ENCODE data around the gene DPP8.

DNA sequence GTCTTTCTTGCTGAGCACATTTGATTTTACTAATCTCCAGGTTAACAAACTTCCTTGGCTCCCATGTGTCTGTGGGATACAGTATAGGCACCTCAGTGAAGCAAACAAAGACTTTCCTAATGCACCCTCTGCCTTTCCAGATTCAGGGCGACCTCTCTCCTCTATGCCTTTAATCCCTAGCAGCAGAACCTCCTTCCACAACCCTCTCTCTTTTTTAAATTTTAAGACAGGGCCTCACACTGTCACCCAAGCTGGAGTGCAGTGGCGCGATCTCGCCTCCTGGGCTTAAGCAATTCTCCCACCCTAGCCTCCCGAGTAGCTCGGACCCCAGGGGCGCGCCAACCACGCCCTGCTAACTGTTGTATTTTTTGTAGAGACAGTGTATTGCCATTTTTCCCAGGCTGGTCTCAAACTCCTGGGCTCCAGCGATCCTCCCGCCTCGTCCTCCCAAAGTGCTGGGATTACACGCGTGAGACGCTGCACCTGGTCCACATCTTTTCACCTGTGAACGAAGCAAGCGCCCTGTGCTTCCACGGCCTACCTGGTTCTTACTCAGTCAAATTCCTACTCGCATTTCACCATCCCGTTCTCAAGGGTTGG, 11.1 kb upstream of the DPP8 start:
- TF ChIP-seq, protein P1, sequence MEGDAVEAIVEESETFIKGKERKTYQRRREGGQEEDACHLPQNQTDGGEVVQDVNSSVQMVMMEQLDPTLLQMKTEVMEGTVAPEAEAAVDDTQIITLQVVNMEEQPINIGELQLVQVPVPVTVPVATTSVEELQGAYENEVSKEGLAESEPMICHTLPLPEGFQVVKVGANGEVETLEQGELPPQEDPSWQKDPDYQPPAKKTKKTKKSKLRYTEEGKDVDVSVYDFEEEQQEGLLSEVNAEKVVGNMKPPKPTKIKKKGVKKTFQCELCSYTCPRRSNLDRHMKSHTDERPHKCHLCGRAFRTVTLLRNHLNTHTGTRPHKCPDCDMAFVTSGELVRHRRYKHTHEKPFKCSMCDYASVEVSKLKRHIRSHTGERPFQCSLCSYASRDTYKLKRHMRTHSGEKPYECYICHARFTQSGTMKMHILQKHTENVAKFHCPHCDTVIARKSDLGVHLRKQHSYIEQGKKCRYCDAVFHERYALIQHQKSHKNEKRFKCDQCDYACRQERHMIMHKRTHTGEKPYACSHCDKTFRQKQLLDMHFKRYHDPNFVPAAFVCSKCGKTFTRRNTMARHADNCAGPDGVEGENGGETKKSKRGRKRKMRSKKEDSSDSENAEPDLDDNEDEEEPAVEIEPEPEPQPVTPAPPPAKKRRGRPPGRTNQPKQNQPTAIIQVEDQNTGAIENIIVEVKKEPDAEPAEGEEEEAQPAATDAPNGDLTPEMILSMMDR (IDR thresholded peaks at IDR 0.05), result no peak
- TF ChIP-seq, protein P2, sequence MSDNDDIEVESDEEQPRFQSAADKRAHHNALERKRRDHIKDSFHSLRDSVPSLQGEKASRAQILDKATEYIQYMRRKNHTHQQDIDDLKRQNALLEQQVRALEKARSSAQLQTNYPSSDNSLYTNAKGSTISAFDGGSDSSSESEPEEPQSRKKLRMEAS (IDR thresholded peaks at IDR 0.05; ENCODE audit: low read depth), result no peak
- no peak for TF ChIP-seq SMC3 (IDR thresholded peaks at IDR 0.05; ENCODE audit: low read depth, low read length)
